B cell (primary cell): Measurements from ENCODE around the gene ARHGAP25. TPM values are rescaled to one million over a fixed set of nuclear protein-coding genes. Genes with fewer than 3 reads are reported as not detected.
A peak's percentile ranks its signal among the peaks of the same experiment; 100 is the strongest.
"Not testable (repeated sequence)": the region's sequence is repeated elsewhere in the genome, so short reads cannot be mapped to it uniquely, and the experiment has no call there.

Source experiments
- ATAC-seq: fragments of 200-7000 bp; cut with Tn5 transposase; one replicate; pipeline ENCODE4 v1.10.0; 2021; ENCODE audit warnings: low read depth, mild to moderate bottlenecking, moderate number of reproducible peaks, moderate library complexity
- CTCF ChIA-PET: fragments of 350-600 bp; sonication (Branson Sonifier 250); formaldehyde crosslinking; loops from one replicate; lab custom pipeline; 2021; ENCODE audit warnings: antibody characterized with exemption, inconsistent platforms; lab: Charles Lee
- POLR2A ChIA-PET: fragments of 350-600 bp; sonication (Branson Sonifier 250); formaldehyde crosslinking; loops from one replicate; lab custom pipeline; 2021; ENCODE audit warnings: antibody characterized with exemption; lab: Charles Lee
- DNase-seq: peaks from one replicate; pipeline ENCODE4 v3.0.0; 2013
- H2AFZ ChIP-seq: 2 replicates; pipeline ENCODE4 v1.6.1; 2012; ENCODE audit warnings: mild to moderate bottlenecking, low read depth, low read length; ENCODE audit not compliant: insufficient read depth, poor library complexity, severe bottlenecking
- H3K27ac ChIP-seq, 2 donors: 1 replicate in 1 of 2; 2 replicates in 1 of 2; pipeline ENCODE4 v1.5.1; 2012 to 2013; ENCODE audit warnings: low read length in 2 of 2, mild to moderate bottlenecking in 2 of 2, moderate library complexity in 1 of 2
- H3K27me3 ChIP-seq, 4 experiments: fragments of 200-600 bp in 1 of 4; sonication (generic) in 1 of 4; replicated peaks in 1 of 4; 1 replicate in 2 of 4; 2 replicates in 2 of 4; pipeline versions ENCODE4 v1.6.1 to v1.7.0; 2013 to 2016; ENCODE audit warnings: low read length in 3 of 4, mild to moderate bottlenecking in 2 of 4, mixed read lengths in 1 of 4, moderate library complexity in 1 of 4; ENCODE audit not compliant: insufficient read depth in 4 of 4, control insufficient read depth in 3 of 4; ENCODE audit errors: control extremely low read depth in 1 of 4
- H3K36me3 ChIP-seq, 2 experiments: replicated peaks in 1 of 2; 1 replicate in 1 of 2; 2 replicates in 1 of 2; pipeline versions ENCODE4 v1.6.1 to v1.7.1; 2013; ENCODE audit warnings: low read length in 1 of 2; ENCODE audit not compliant: insufficient read depth in 2 of 2, control insufficient read depth in 1 of 2; ENCODE audit errors: control extremely low read depth in 1 of 2, extremely low read depth in 1 of 2
- H3K4me1 ChIP-seq, 2 donors: fragments of 200-600 bp in 1 of 2; sonication (generic) in 1 of 2; 1 replicate in 1 of 2; 2 replicates in 1 of 2; pipeline versions ENCODE4 v1.5.1 to v1.6.1; 2013 to 2017; ENCODE audit warnings: low read length in 2 of 2; ENCODE audit not compliant: control insufficient read depth in 2 of 2, insufficient read depth in 2 of 2
- H3K4me2 ChIP-seq: replicated peaks from 2 replicates; pipeline ENCODE3; 2012; ENCODE audit warnings: mild to moderate bottlenecking, low read depth, low read length; ENCODE audit not compliant: poor library complexity, severe bottlenecking
- H3K4me3 ChIP-seq, 5 experiments: fragments of 200-600 bp in 1 of 5; sonication (generic) in 1 of 5; 1 replicate in 3 of 5; 2 replicates in 2 of 5; pipeline versions ENCODE4 v1.5.1 to v1.7.0; 2011 to 2016; ENCODE audit warnings: low read length in 4 of 5, mild to moderate bottlenecking in 4 of 5, low read depth in 2 of 5, control low read depth in 1 of 5, moderate library complexity in 1 of 5; ENCODE audit not compliant: insufficient read depth in 1 of 5; ENCODE audit errors: control extremely low read depth in 1 of 5, extremely low read depth in 1 of 5
- H3K79me2 ChIP-seq: fragments of 200-600 bp; sonication (generic); one replicate; pipeline ENCODE4 v1.6.0; 2016; ENCODE audit warnings: low read length; ENCODE audit not compliant: control insufficient read depth, insufficient read depth
- H3K9ac ChIP-seq: fragments of 200-600 bp; sonication (generic); 2 replicates; pipeline ENCODE4 v1.6.1; 2017; ENCODE audit warnings: mild to moderate bottlenecking, low read length, moderate library complexity
- H3K9me3 ChIP-seq, 3 donors: one replicate each; pipeline versions ENCODE4 v1.6.1 to v1.7.1; 2013; ENCODE audit warnings: low read length in 2 of 3; ENCODE audit not compliant: control insufficient read depth in 2 of 3, insufficient read depth in 1 of 3; ENCODE audit errors: control extremely low read depth in 1 of 3
- H4K20me1 ChIP-seq: 2 replicates; pipeline ENCODE4 v1.6.0; 2012; ENCODE audit warnings: mild to moderate bottlenecking, low read length; ENCODE audit not compliant: insufficient read depth, control insufficient read depth, poor library complexity, severe bottlenecking
- H3K27ac Mint-ChIP-seq: one replicate; pipeline ENCODE4 v1.8.0; 2021; ENCODE audit warnings: mixed read lengths
- H3K27me3 Mint-ChIP-seq: one replicate; pipeline ENCODE4 v1.8.0; 2021; ENCODE audit warnings: mixed read lengths
- H3K4me1 Mint-ChIP-seq: one replicate; pipeline ENCODE4 v1.8.0; 2021; ENCODE audit warnings: mixed read lengths
- H3K4me3 Mint-ChIP-seq: one replicate; pipeline ENCODE4 v1.8.0; 2021; ENCODE audit warnings: mixed read lengths
- H3K9me3 Mint-ChIP-seq: one replicate; pipeline ENCODE4 v1.8.0; 2022; ENCODE audit warnings: mixed read lengths; ENCODE audit not compliant: insufficient read depth
- CTCF ChIP-seq: fragments of 200-600 bp; IDR thresholded peaks from one replicate; pipeline ENCODE4 v1.8.0; 2022; ENCODE audit warnings: antibody characterized with exemption, mild to moderate bottlenecking
- EZH2 ChIP-seq: IDR thresholded peaks from 2 replicates; pipeline ENCODE4 v1.6.1; 2012; ENCODE audit warnings: borderline replicate concordance, low read depth, mild to moderate bottlenecking, moderate library complexity, low read length; ENCODE audit not compliant: insufficient read depth, poor library complexity, severe bottlenecking
- WGBS: methylation state at CpG from one replicate; pipeline ENCODE4 v1.1.5; 2013; ENCODE audit warnings: missing lambda C conversion rate; ENCODE audit not compliant: insufficient coverage; 5-methylcytosine and 5-hydroxymethylcytosine counted together
- intact Hi-C: fragments of 100-400 bp; cut with micrococcal nuclease; formaldehyde crosslinking; loops from one replicate; pipeline ENCODE4 v1.10.0; 2022
- polyA plus RNA-seq: library from polyadenylated mRNA; depleted of rRNA; stranded (reverse); fragments of >200 nt; gene quantifications from 2 replicates; pipeline ENCODE4 v1.2.3, GENCODE V29; 2012
- total RNA-seq, 2 donors: library from RNA; stranded (reverse); fragments of 120-200 nt in 1 of 2; gene quantifications; 1 replicate in 1 of 2; 2 replicates in 1 of 2; pipeline versions ENCODE4 v1.2.3 to v1.2.4, GENCODE V29; 2013 to 2022

Gene ARHGAP25
- total and polyA plus RNA-seq, 2 donors (not counting 1 experiment from before 2014, with no cell fraction given) = 97.9 to 207 TPM

GRCh38 chr2:68800517-68800916, 65.9 kb downstream of the ARHGAP25 start:
- WGBS = 100% methylated on average over 1 of the region's 2 CpGs
- DNase-seq (no peak), ATAC-seq (no peak)
- Mint-ChIP-seq H3K27me3 (no peaks in the 10 kb centered on the region), H3K9me3 (peaks cover 2% of the 10 kb centered on the region), H3K27ac (peak overlapping the region; percentile 73), H3K4me1 (peaks cover 59% of the 10 kb centered on the region), H3K4me3 (no peak overlapping the region)
- Histone ChIP-seq H3K79me2 (peaks cover 95% of the 10 kb centered on the region), H3K4me2 (no peak overlapping the region), H3K9ac (no peak overlapping the region), H3K9me3 (no peaks in the 10 kb centered on the region), H3K4me1 (peaks cover 29 to 31% of the 10 kb centered on the region in 2 donors), H3K27me3 (no peaks in the 10 kb centered on the region), H3K36me3 (peaks cover 16 to 88% of the 10 kb centered on the region in 2 experiments), H3K4me3 (no peak overlapping the region), H4K20me1 (peaks cover 26% of the 10 kb centered on the region), H3K27ac (peak overlapping the region; percentile 17 to 60), H2AFZ (no peak overlapping the region)
- no peak for TF ChIP-seq CTCF
- no peak for TF ChIP-seq EZH2
- ChIA-PET POLR2A (no interaction called here), CTCF (interaction anchor here (0.8 to 2.4 kb wide), 5 partner anchors 12 to 66 kb away, joined by 3 to 13 read pairs (median 4); partner anchors contain the start of gene ARHGAP25)
- intact Hi-C loops = no loop called here

DNA sequence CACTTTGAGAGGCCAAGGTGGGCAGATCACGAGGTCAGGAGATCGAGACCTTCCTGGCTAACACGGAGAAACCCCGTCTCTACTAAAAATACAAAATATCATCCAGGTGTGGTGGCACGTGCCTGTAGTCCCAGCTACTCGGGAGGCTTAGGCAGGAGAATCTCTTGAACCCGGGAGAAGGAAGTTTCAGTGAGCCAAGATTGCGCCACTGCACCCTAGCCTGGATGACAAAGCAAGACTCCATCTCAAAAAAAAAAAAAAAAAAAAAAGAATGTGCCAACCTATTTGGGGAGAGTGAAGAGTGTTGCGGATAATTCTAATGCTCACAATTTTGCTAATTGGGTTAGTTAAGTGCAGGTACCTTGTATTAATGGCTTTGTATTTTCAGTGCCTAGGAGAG, 67.5 kb downstream of the ARHGAP25 start:
- H3K9ac ChIP-seq, H3K4me3 Mint-ChIP-seq, H3K9me3 Mint-ChIP-seq, intact Hi-C loops, DNase-seq, H3K27me3 ChIP-seq, H3K4me2 ChIP-seq, H3K27me3 Mint-ChIP-seq, H3K9me3 ChIP-seq, H2AFZ ChIP-seq, H3K27ac Mint-ChIP-seq, H3K4me3 ChIP-seq, ATAC-seq: not testable (repeated sequence)
- Histone ChIP-seq H4K20me1 (peaks cover 19% of the 10 kb centered on the region), H3K36me3 (peaks cover 16 to 94% of the 10 kb centered on the region in 2 experiments), H3K4me1 (peaks cover 14 to 15% of the 10 kb centered on the region in 2 donors), H3K79me2 (peaks cover 94% of the 10 kb centered on the region), H3K27ac (peak overlapping the region in 1 of 2 donors; percentile 49)
- ChIA-PET CTCF (interaction anchor here (0.8 to 2.1 kb wide), 2 partner anchors 25 to 106 kb away, joined by 3 to 5 read pairs; no protein-coding TSS in a partner anchor), POLR2A (interaction anchor here (0.7 kb wide), 2 partner anchors 355 to 507 kb away, joined by 5 to 8 read pairs; no protein-coding TSS in a partner anchor)
- H3K4me1 Mint-ChIP-seq = peaks cover 54% of the 10 kb centered on the region
- WGBS = 100% methylated on average over 9 of the region's 9 CpGs
